Epidermal melanocyte (primary cell): ENCODE measurements around the gene ITPK1.

Experiments
- DNase-seq: peaks from one replicate; pipeline ENCODE4 v3.0.0; 2011; ENCODE audit warnings: low spot score; ENCODE audit not compliant: insufficient read length

ITPK1 gene

GRCh38 chr14:92938890-92939671 lies 176.6 kb downstream of the ITPK1 start:
- no peak for DNase-seq

- no peak for DNase-seq
Observed at GRCh38 chr14:92938235-92938875, 177.4 kb downstream of the ITPK1 start.

DNA sequence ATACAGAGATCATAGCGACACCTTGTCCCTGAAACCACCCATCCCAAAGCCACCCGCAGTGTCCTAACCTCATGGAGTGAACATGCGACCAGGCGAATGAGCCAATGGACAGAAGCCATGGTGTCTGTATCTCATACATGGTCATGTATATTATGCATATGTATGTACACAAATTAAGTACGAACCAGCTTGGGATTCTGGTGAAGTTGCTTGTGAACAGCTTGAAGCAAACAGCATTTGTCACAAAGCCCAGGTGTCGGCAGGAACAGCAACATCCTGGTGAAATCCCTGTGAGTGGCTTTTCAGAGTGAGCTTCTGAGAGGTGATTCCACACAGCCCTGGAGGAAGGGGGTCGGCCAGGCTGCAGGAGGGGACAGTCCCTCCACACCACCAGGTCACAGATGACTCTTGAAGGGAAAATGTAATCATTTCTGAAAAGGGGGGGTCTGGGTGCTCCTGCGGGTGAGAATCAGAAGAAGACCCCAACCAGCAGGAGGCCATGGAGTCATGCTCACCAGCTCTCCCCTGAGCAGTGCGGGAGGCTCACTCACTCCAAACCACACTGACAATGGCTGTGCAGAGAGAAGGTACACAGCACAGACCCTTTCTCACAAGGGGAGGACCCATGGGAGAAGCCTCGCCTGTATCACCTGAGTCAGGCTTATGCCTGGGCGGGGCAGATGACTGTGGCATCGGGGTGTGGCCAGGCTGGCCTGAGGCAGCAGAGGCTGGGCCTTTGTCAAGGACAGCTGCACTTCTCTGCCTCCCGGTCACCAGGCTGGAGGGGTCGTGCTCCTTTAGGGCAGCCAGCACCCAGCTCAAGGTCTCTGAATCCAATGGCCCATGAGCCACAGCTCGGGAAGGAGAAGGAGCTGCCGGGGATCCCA lies 178.4 kb downstream of the ITPK1 start:
- no peak for DNase-seq

DNA sequence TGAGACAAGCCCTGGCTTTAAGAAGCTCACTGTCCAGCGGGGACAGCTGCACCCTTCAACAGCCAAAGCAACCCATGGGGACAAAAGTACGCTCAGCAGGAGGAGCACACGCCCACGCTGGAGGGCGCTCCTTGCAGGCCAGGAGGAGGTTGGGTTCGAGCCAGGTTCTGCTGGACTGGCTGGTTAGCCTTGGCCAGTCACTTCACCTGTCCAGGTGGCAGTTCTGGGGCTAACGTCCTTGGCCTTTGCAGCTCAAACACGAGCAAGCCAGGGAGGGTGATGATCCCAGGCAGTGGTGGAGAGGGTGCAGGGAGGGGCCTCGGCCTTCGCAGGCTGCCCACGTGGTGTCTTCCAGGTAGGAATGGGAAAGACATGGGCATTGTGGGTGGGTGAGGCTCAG lies 179.6 kb downstream of the ITPK1 start:
- DNase-seq: no peak

DNA sequence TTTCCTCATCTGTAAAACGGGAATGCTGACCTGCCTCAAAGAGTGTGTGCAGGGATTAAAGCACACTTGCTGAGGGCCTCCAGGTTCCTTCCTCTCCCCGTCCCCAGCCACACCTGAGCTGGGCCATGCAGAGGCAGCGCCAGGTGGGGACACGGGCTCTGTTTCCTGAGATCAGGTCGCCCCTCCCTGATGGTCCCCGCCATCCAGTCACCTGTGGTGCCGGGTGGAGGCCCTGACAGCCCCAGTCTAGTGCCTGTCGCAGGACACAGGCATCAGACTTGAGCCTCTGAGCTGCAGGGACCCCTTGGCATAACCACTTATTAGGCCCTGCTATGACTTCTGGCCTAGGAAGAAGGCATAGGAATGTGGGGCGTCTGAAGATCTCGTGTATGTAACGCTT lies 180.3 kb downstream of the ITPK1 start:
- DNase-seq: no peak

- DNase-seq: no peak
Observed at GRCh38 chr14:92934196-92935085, 181.3 kb downstream of the ITPK1 start.

GRCh38 chr14:92933481-92933880 lies 182.2 kb downstream of the ITPK1 start:
- no peak for DNase-seq

GRCh38 chr14:92932448-92933395 lies 183.0 kb downstream of the ITPK1 start:
- DNase-seq: no peak

DNA sequence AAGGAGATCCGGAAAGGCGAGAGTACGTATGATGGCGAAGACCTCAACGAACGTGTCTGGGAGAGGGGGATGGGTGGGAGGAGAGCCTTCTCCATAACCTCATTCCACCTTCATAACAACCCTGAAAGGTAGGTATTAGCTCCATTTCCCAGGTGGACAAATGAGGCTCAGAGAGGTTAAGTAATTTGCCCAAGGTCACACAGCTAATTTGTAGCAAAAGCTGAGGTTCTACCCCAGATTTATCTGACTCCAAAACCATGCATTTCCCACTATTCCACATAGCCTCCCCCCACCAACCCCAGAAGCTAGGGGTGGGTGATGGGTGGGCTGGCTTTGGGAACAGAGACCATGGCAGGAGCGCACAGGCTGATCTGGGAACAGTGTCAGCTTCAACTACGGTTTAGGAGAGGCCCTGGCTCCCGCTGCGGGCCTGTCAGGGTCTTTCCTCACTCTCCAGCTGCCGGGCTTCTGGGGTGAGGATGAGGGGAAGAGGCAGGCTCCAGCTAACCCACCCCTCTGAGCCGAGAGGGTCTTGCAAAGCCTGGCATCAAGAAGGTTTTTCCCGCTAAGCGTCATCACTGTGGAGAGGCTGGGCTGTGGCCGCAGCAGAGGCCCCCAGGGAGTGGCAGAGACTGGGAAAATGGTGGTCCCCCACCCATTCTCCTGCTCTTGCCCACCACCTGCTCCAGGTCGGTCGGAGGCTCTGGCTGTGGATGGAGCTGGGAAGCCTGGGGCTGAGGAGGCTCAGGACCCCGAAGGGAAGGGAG lies 183.9 kb downstream of the ITPK1 start:
- DNase-seq: no peak

DNA sequence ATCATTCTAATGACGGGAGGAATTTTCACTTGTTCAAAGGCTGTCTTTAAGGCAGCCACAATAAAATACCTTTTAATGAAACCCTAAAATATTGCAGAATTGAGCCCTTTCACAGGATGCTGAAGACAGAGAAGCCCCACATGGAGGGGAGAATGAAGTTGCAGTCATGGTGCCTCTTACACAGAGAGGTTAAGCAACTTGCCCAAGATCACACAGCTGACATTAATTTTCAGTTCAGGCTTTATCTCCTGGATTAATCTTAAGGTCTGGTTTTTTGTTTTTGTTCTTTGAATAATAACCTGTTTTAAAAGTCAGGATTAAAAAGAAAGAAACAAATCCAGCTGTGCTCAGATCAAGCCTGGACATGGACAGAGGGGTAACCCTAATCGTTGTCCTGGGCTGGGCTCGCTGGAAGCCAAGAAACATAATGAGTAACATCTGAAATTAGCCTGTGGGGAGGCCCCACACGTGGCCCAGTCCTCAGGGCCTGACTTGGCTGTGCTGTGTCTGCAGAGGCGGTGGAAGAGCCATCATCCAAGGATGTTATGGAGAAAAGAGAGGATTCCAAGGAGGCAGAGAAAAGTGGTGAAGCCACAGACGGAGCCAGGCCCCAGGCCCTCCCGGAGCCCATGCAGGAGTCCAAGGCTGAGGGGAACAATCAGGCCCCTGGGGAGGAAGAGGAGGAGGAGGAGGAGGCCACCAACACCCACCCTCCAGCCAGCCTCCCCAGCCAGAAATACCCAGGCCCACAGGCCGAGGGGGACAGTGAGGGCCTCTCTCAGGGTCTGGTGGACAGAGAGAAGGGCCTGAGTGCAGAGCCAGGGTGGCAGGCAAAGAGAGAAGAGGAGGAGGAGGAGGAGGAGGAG lies 184.8 kb downstream of the ITPK1 start:
- DNase-seq: no peak

- DNase-seq: no peak
Observed at GRCh38 chr14:92929689-92930608, 185.8 kb downstream of the ITPK1 start.

DNA sequence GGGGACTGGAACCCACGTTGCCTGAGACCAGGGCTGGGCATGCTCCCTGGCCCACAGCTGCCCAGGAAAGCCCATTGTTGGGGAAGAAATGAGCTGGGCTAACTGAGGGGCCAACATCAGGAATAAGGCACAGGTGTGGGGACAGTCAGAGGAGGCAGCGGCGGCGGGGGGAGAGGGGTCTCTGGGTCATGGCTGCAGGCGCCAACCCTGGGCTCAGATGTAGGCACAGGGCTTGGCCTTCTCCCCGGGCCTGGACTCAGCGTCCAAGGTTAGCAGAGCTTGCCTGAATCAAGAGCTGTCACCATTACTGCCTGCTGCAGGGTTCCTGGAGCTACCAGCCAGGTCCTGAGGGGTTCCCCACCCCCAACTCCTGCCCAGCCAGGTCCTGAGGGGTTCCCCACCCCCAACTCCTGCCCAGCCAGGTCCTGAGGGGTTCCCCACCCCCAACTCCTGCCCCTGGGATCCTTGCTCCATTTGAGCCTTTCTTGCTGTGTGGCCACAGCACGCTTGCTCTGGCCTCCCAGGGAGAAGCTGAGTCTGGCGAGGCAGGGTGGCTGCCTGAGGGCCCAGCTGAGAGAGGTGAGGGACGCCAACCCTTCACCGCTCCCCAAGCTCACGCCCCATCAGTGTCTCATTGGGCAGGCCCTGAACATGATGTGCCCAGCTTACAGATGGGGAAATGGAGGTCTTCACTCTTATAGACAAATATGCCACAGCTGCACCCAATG lies 186.6 kb downstream of the ITPK1 start:
- DNase-seq: no peak

GRCh38 chr14:92928258-92928629 lies 187.5 kb downstream of the ITPK1 start:
- no peak for DNase-seq

GRCh38 chr14:92927349-92928257 lies 188.1 kb downstream of the ITPK1 start:
- no peak for DNase-seq

GRCh38 chr14:92926931-92927330 lies 188.8 kb downstream of the ITPK1 start:
- DNase-seq: no peak
